GM18861 (cell line): Measurements from ENCODE around the gene TMC3.
"Not testable (repeated sequence)": the region's sequence is repeated elsewhere in the genome, so short reads cannot be mapped to it uniquely, and the experiment has no call there.

Source experiments
- ATAC-seq: cut with Tn5 transposase; IDR thresholded peaks from one replicate; pipeline ENCODE4 v1.9.1; 2021; ENCODE audit not compliant: unreplicated experiment

TMC3 gene

DNA sequence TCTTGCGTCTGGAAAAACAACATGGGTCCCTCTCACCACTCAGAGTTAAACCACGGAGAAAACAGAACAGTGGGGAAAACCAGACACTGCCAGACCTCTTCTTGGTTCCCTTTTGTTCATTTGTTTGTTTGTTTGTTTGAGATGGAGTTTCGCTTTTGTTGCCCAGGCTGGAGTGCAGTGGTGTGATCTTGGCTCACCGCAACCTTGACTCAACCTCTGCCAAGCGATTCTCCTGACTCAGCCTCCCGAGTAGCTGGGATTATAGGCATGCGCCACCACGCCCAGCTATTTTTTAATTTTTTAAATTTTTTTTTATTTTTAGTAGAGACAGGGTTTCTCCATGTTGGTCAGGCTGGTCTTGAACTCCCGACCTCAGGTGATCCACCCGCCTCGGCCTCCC lies 25.3 kb downstream of the TMC3 start:
- not testable (repeated sequence) for ATAC-seq

DNA sequence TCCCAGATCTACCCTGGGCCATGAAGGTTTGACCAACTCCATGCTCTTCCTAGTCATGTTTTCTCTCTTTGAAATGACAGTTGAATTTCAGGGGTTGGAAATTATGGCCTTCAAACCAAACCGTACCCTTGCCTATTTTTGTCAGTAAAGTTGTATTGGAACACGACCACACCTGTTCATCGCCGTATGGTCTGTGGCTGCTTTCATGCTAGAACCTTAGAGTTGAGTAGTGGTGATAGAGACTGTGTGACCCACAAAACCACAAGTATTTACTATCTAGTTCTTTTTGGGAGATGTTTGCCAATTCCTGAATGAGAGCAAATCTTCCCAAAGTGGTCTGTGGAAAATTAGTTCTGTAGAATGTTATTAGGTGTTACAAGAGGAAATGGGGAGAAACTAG lies 26.1 kb downstream of the TMC3 start:
- ATAC-seq: no peak

DNA sequence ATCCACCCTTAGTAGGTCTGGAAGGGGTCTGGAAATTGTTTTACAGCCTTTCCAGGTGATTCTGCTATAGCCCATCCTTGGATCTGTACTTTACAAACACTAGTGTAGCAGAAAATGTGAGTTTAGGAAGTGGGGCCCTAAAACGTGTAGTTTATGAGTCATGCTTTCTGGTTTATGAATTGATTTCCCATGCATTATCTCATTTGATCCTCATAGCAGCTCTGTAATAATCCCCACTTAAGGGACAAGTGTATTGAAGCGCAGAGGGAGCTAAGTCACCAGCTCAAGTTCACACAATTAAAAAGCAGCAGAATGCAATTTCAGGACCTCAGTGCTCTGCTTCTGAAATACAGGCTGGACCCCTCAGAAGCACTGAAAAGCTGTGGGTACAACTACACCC lies 27.4 kb downstream of the TMC3 start:
- no peak for ATAC-seq

DNA sequence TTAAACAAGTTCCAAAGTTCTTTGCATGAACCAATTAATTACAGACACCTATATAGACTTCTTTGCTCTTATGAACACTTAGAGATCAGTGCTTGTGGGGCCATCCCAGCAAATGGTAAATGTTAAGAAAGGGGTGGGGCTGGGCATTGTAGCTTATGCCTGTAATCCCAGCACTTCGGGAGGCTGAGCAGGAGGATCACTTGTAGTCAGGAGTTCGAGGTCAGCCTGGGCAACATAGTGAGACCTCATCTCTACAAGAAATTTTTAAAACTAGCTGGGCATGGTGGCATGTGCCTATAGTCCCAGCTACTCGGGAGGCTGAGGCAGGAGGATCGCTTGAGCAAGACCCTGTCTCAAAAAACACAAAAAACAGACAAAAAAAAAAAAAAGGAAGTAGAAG lies 30.6 kb downstream of the TMC3 start:
- ATAC-seq: no peak

DNA sequence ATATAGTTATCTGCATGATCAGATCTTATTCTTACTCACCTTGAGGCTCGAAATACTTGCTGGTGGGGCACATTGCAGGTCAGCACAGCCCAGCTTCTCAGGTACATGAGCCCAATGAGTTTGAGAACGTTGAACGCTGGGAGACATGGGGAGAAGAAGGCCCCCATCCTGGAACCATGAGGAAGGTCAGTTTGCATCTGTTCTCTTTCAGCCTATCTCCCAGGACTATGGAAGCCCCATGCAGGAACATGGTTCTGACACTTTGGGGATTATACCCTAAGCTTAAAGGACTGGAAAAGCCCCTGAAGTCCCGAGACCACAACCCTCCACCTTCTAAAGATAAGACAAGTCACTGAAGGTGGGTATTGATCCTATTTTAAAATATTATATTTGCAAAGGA lies 32.7 kb downstream of the TMC3 start:
- ATAC-seq: no peak

DNA sequence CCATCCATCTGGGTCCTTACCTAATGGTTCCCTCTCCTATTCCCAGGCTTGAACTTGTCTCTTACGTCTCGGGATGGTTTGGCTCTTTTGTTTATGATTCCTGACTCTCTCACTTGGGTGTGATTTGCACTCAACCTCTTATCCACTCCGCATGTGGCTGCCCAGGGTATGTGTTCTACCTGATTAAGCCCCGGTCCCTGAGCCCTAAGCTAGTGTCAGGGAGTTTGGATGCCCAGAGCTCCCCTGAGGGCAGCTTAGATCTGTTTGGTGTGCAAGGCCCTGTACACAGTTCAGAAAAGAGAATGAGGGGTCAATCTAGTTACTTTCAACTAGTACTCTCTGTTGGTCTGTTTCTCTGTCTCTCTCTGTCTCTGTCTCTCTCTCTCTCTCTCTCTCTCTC lies 34.2 kb downstream of the TMC3 start:
- no peak for ATAC-seq

DNA sequence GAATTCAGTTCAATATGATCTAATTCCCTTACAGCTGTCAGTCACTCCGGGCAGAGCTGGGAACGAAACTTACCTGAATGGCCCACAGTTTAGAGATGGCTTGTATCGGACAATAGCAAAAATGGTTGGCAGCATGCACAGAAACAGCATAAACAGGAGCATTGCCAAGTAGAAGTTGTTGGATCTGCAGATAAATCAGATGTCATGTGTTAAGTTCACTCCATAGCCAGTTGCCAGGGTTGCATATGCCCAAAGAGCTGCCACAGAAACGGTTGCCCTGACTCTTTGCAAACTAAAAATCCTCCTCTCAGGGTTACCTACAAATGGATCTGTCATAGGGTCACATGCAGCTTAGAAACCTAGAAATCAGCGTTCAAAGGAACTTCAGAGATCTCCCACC lies 34.7 kb downstream of the TMC3 start:
- no peak for ATAC-seq

DNA sequence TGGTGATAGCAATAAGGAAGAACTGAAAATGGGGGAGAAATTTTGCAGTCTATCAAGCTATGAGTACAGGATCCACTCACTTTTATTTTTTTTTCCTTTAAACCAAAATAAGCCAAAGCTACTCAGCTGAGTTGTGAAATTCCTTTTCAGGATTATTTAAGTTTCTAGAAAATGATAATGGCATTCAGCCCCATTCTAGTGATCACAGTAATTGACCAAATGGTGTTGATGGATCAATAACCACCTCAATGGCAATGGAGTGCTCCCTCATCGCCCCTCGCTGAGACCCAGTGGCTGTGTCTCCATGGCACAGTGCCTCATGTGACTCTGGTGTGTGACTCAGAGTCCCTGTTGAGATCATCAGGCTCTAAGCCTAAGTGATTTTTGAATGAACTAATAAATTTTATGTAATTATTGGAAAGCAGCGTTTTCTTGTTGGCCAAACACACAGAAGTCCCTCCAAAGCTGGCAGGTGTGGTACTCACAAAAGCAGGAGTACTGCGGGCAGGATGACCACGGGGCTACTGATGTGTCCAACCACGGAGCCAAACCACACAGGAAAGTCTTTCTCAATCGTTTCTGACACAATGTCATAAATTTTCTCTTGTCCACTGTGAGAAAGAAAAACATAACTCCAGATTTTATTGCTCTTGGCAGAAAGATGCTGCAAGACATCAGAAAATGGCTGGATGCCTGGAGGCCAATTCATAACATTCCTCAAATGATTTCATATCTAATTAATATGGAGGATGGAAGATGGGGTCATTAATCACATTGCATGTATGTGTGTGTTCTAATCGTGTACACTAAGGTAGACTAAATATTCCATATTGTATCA lies 35.6 kb downstream of the TMC3 start:
- ATAC-seq: no peak

DNA sequence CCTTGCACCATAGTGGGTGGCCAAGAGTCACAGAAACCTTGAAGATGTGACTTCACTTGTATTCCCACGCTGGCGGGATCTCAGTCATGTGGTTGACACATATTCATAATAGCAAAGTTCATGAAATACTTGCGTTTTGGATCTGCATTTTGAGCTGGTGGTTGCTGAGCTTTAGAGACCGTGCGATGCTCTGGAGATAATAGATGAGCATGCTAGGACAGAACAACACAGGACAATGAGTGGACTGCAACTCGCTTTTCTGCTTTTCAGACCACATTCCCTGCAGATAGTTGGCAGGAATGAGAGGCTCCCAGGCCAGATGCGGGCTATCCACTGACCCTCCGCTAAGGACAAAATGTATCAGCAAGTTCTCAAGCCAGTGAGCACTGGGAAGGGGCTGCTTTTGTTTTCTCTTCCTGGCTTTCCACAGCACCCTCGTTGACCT lies 36.3 kb downstream of the TMC3 start:
- ATAC-seq: no peak

DNA sequence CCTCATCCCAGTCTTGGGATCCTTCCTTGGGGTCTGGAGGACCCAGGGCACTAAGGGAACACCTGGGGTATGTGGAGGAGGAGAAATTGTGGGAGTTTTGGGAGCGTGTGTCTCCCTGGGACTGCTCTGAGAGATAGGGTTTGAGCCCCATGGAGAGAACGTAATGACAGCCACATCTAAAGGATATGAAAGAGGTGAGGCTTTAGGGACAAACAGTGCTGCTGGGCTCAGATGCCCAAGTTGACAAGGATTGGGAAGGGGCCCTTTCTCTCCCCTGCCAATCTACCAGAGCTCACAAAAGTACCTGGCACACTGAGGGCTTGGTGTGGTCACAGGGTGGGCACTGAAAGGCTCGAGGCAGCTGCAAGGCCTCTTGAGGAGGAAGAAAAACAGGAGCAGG lies 36.8 kb downstream of the TMC3 start:
- no peak for ATAC-seq

DNA sequence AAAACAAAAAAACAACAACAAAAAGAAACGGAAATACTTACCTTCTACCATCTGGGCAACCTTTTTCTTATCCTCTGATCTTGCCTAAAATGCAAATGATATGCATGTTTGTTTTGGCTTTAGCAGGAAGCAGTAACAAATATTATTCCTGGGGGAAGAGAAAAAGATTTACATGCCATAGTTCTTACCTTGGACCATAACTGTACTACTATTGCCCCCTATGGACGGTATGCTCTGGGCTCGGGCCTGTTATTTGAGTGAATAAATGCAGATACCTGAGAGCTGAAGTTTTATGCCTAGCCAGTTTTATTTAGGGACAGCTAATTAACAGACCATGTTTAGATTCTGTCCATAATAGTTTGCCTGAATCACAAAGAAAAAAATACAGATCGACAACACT lies 37.4 kb downstream of the TMC3 start:
- ATAC-seq: no peak

DNA sequence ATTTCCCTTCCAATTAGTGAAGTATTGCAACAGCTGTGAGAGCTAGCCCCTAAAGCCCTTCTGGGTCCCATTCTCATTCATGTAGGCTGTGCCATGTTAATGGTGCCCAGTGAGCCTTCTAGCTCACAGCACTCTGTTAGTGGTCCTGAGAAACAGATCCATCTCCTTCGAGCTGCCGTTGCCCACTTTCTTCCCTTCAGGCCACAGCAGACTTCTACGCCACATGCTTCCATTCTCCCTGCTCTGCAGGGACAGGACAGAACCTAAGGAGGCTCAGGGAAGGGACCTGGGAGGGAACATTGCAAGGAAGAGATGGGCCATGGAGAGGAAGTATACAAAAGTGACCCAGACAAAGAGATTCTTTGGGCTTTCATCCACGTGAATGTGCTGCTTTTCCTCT lies 38.4 kb downstream of the TMC3 start:
- ATAC-seq: no peak

DNA sequence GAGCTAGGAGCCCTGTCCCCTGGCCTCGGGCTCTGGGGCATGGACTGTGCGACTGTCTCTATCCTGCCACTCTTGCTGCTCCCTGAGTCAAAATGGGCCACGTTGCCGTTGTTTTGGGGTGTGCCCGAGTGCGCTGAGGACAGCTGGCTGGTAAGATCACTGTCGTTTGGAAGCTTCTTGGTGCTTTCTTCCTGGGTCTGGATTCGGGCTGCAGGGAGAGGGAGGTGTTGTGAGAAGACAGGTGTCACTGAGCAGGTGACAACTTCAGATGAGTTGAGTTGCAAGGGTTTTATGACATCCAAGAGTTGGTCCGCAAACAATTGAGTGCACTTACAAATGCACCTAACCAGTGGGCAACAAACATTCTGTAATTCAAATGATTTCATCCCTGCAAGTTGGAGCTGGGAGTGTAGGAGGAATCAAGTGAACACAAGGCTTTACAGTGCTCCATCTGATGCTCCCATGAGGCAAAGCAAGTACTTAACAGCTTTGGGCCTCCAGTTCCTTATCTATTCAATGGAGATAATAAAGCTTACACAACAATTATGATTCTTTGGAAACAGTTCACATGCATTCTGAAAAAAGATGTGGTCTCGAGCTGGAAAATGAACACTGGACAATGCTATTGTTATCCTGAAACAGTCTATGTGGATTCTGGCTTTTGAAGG lies 39.1 kb downstream of the TMC3 start:
- no peak for ATAC-seq

DNA sequence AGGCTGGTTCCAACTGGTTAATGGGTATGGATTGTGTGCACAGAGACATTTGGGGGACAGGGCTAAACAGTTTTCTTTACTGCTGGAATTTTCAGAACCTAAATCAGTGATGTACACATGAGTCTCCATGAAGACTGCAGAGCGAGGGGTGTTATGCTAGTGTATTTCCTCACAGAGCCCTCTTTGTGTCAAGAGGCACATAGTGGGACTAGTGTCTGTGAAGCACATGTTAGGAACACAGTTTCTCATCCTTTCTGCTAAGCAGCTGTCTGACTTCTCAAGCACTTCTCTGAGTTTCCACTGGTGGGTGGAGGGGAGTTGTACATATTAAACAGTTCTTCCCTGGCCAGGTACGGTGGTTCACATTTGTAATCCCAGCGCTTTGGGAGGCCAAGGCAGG lies 40.6 kb downstream of the TMC3 start:
- ATAC-seq: no peak

DNA sequence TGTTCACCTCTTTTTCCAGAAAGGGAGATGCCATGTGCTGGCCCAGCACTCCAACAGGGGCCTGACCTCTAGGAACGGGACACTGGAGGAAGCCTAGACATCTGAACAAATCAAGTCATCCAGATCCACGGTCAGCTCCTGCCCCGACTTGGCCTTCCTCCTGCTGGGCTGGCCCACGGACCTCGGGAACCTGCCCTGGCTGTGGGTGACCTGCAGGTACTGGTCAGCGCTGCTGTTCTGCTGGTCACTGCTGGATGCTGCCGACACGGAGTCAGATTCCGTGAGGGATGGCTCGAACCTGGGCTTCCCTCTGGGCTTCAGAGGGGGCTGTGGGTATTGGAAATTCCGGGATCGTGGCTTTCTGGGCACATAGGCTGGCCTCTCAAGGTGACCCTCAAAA lies 41.7 kb downstream of the TMC3 start:
- ATAC-seq: no peak

DNA sequence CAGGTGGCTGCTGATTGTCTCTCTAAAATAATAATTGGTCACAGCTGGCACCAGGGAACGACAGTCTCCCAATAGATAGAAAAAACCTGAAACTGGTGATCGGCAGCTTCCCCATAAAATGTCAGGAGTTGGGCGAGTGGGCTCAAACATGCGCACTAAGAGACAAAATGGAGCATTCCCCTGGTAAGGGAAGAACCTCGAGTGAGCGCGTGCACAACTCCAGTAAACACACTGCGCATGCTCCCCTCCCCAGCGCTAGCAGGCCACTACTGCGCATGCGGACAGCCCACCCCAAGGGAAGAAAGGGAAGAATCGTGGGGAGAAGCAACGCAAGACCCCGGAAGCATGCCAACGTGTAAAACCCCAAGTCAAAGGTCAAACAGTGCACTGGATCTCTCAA lies 42.4 kb downstream of the TMC3 start:
- ATAC-seq: no peak

DNA sequence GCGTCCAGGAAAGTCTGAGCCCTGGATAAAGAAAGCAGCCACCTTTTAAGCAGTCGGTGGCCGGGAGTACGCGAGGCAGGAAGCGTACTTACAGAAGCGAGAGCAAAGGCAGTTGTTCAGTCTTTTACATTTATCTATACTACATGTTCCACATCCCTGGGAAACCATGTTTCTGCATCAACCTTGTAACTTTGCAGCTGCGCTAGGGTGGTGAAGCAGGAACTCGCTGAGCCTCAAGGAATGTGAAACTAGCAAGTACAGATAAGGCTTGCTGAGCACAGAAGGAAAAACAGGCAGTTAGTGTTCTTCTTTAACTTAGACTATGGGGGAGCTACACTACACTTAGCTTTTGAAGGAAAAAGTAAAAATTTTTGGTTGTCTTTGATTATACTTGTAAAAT lies 42.9 kb downstream of the TMC3 start:
- ATAC-seq: not testable (repeated sequence)

DNA sequence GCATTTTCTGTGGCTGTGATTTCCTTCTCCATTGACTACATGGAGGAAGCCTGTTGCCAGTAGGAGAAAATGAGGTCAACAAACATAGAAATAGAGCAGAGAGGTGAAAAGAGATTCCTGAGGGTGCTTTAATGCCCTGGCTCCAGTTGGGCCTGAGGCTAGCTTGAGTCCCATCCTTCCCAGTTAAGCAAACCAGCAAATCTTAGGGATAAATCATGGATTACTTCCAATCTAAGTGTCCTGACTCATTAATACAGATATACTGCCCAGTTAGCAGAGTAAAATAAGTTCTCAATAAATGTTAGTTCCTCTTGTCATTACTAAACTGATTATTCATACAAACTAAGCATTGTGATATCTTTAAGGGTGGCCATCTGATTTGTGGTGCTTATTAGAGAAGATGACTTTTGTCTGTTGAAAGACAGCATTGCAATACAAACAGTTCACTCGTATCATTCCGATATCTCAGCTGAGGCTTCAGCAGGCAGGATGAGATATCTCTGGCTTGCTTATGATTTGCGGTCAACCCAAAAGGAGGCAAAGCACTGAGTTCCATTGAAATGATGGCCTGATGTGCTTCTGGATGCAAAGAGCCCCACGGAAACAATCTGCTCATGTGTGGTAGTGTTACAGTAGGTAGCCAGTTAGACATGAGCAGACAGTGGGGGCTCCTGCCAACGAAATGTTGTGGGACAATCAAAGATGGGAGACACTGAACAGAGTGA lies 43.5 kb downstream of the TMC3 start:
- ATAC-seq: no peak

DNA sequence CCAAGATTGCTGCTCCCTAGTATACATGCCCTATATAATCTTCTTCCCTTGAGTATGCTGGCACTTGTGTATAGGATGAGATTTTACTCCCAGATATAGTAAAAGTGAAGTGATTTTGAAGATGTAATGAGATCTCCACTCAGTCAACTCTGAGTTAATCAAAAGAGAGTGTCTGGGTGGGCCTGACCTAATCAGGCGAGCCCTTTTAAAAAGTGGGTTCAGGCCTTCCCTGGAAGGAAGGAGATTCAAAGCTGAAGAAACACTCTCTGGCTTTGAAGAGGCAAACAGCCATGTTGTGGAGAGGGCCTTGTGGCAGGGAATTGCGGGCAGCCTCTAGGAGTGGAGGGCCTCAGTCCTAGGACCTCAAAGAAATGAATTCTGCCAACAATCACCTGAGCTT lies 44.6 kb downstream of the TMC3 start:
- no peak for ATAC-seq

DNA sequence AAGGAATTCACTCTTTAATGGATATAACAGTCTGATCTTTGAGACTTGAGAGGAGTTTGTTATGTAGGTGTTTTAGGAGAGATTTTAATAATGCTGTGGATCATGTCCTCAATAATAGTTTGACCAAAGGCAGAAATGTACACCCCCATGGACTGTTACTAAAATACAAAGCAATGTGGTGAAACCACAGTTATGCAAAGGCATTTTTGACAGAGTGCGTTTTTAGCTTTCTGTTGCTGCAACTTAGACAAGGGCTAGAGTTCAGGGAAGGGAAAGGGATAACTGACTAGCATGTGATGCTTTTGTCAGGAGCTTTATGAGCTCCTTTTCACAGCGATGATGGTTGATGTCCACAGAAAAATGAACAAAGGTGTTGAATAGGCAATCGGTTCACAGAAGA lies 46.5 kb downstream of the TMC3 start:
- no peak for ATAC-seq

DNA sequence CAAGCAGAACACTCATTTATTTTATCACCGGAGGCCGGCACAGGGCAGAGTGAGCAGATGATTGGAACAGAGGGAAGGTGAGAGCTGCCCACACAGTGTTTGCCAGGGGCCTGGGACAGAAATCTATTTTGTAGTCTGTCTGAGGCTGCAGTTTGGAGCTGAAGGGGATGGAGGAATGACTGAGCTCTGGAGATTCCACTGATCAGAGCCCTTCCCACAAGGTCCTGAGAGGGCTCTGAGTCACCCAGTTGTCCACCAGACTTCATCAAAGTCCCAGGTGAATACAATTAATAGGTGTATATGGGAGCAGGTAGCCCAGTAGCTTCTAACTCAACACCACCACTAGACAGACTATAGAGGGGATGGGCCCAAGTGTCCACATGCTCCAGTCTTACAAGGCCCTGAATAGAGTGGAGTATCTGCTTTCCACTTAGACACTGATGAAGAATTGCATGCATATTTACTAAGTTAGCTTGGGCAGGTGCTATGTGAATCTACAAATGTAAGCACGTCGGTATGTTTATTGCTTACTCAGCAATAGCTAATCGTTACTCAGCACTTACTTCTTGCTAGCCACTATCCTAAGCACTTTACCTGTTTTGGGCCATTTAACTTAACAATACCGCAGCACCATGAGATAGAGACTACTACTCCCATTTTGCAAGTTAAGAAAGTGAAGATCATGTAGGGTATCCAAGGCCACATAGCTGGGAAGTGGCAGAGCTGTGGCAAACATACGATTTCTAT lies 47.4 kb downstream of the TMC3 start:
- ATAC-seq: no peak
